ENCODE measurements around the gene ZNF45. TPM values are rescaled to one million over a fixed set of nuclear protein-coding genes. Genes with fewer than 3 reads are reported as not detected.

ZNF45 gene
- total RNA-seq, 1 donor from 2014 or later, result 13.1 TPM

- TF ChIP-seq EZH2 (IDR thresholded peaks at IDR 0.05) (no peak), CTCF (IDR thresholded peaks at IDR 0.05) (no peak), EZH2phosphoT487 (IDR thresholded peaks at IDR 0.05) (no peak)
- no peaks in the 10 kb centered on the region for H3K4me1 ChIP-seq
- H3K9me3 ChIP-seq (ENCODE audit: low read depth), result peaks cover 30% of the 10 kb centered on the region
- Mint-ChIP-seq H3K9me3 (peaks cover 56% of the 10 kb centered on the region), H3K27me3 (ENCODE audit: insufficient read depth, low read depth) (no peaks in the 10 kb centered on the region), H3K36me3 (peaks cover 28% of the 10 kb centered on the region), H3K27ac (no peak overlapping the region), H3K4me1 (no peaks in the 10 kb centered on the region), H3K4me3 (no peak overlapping the region)
- H3K27ac ChIP-seq, result no peak overlapping the region
- H4K20me1 ChIP-seq (ENCODE audit: low read depth), result no peaks in the 10 kb centered on the region
- peaks cover 20% of the 10 kb centered on the region for H3K36me3 ChIP-seq
- H3K4me2 ChIP-seq, result no peak overlapping the region
- H3K27me3 ChIP-seq, result no peaks in the 10 kb centered on the region
- no peak overlapping the region for H2AFZ ChIP-seq (replicated peaks)
- no peak overlapping the region for H3K9ac ChIP-seq
- H3K79me2 ChIP-seq (ENCODE audit: low read depth), result no peaks in the 10 kb centered on the region
- no peak overlapping the region for H3K4me3 ChIP-seq
- no peak for DNase-seq (ENCODE audit: low spot score)
- H3F3A ChIP-seq (ENCODE audit: low read depth), result peaks cover 9% of the 10 kb centered on the region
These were observed 26.4 kb downstream of the ZNF45 start for GRCh38 chr19:43908659-43909058.

GRCh38 chr19:43906774-43907173 lies 28.3 kb downstream of the ZNF45 start:
- Histone ChIP-seq H3K4me2 (no peak overlapping the region), H3K4me1 (no peaks in the 10 kb centered on the region), H3K27ac (no peak overlapping the region), H3K9me3 (ENCODE audit: low read depth) (peaks cover 23% of the 10 kb centered on the region), H4K20me1 (ENCODE audit: low read depth) (no peaks in the 10 kb centered on the region), H3K27me3 (no peaks in the 10 kb centered on the region), H3K4me3 (no peak overlapping the region), H3K9ac (no peak overlapping the region), H3K79me2 (ENCODE audit: low read depth) (no peaks in the 10 kb centered on the region), H2AFZ (replicated peaks) (no peak overlapping the region), H3K36me3 (peaks cover 2% of the 10 kb centered on the region), H3F3A (ENCODE audit: low read depth) (no peaks in the 10 kb centered on the region)
- TF ChIP-seq CTCF (IDR thresholded peaks at IDR 0.05), result no peak
- H3K36me3 Mint-ChIP-seq, result peaks cover 16% of the 10 kb centered on the region
- no peaks in the 10 kb centered on the region for H3K4me1 Mint-ChIP-seq
- H3K27me3 Mint-ChIP-seq (ENCODE audit: insufficient read depth, low read depth), result peaks cover 2% of the 10 kb centered on the region
- H3K9me3 Mint-ChIP-seq, result peaks cover 51% of the 10 kb centered on the region
- H3K4me3 Mint-ChIP-seq, result no peak overlapping the region
- no peak overlapping the region for H3K27ac Mint-ChIP-seq
- DNase-seq (ENCODE audit: low spot score), result no peak

GRCh38 chr19:43905897-43906296 lies 29.2 kb downstream of the ZNF45 start:
- Histone ChIP-seq H3K4me2 (no peak overlapping the region), H3K79me2 (ENCODE audit: low read depth) (no peaks in the 10 kb centered on the region), H3K9ac (no peak overlapping the region), H2AFZ (replicated peaks) (no peak overlapping the region), H3F3A (ENCODE audit: low read depth) (no peaks in the 10 kb centered on the region), H3K36me3 (no peaks in the 10 kb centered on the region), H3K4me3 (no peak overlapping the region), H3K27ac (no peak overlapping the region), H3K27me3 (no peaks in the 10 kb centered on the region), H3K4me1 (peaks cover 3% of the 10 kb centered on the region), H3K9me3 (ENCODE audit: low read depth) (peaks cover 21% of the 10 kb centered on the region), H4K20me1 (ENCODE audit: low read depth) (no peaks in the 10 kb centered on the region)
- Mint-ChIP-seq H3K4me3 (no peak overlapping the region), H3K4me1 (peaks cover 4% of the 10 kb centered on the region), H3K36me3 (peaks cover 11% of the 10 kb centered on the region), H3K27me3 (ENCODE audit: insufficient read depth, low read depth) (peaks cover 9% of the 10 kb centered on the region), H3K9me3 (peaks cover 54% of the 10 kb centered on the region), H3K27ac (no peak overlapping the region)
- no peak for TF ChIP-seq EZH2phosphoT487 (IDR thresholded peaks at IDR 0.05)
- no peak for TF ChIP-seq EZH2 (IDR thresholded peaks at IDR 0.05)
- no peak for TF ChIP-seq CTCF (IDR thresholded peaks at IDR 0.05)
- no peak for DNase-seq (ENCODE audit: low spot score)

Data from neural progenitor cell (in vitro differentiated cells).